Endothelial cell of umbilical vein (primary cell): Measurements from ENCODE around the gene PUS1. TPM values are rescaled to one million over a fixed set of nuclear protein-coding genes. Genes with fewer than 3 reads are reported as not detected.

Experiments used
- BruUV-seq: library from RNA; stranded (reverse); fragments of 400-500 nt; replicated peaks from 2 replicates; lab custom pipeline; 2021; lab: Mats Ljungman, UMichigan
- CTCF ChIA-PET: fragments of 300-600, 350-600 bp; sonication (Branson Sonifier 250); formaldehyde crosslinking; loops from one replicate; lab custom pipeline; 2021; ENCODE audit warnings: antibody characterized with exemption, inconsistent platforms; lab: Charles Lee
- POLR2A ChIA-PET: fragments of 300-600, 350-600 bp; sonication (Branson Sonifier 250); formaldehyde crosslinking; loops from one replicate; lab custom pipeline; 2021; ENCODE audit warnings: antibody characterized with exemption, inconsistent platforms; lab: Charles Lee
- DNase-seq: peaks from one replicate; pipeline ENCODE4 v3.0.0-alpha.2; 2011; ENCODE audit warnings: low read depth, low spot score
- FAIRE-seq: peaks from 2 replicates; lab custom pipeline; 2011; peaks lifted over from hg19 to GRCh38; lab: Jason Lieb, UNC
- H2AFZ ChIP-seq: 2 replicates; pipeline ENCODE4 v1.6.0; 2012; ENCODE audit warnings: low read depth, low read length, control low read depth, inconsistent platforms
- H3K27ac ChIP-seq: 2 replicates; pipeline ENCODE4 v1.5.1; 2011; ENCODE audit warnings: low read depth, mild to moderate bottlenecking, control low read depth, low read length, moderate library complexity; ENCODE audit not compliant: insufficient read depth
- H3K27me3 ChIP-seq, 2 experiments: 2 replicates each; pipeline versions ENCODE4 v1.6.0 to v1.6.1; 2011; ENCODE audit warnings: low read length in 2 of 2, mixed read lengths in 1 of 2; ENCODE audit not compliant: control insufficient read depth in 2 of 2, insufficient read depth in 2 of 2
- H3K36me3 ChIP-seq, 2 experiments: 2 replicates in 1 of 2; 3 replicates in 1 of 2; pipeline ENCODE4 v1.5.1; 2011; ENCODE audit warnings: low read length in 2 of 2, mild to moderate bottlenecking in 1 of 2, moderate library complexity in 1 of 2; ENCODE audit not compliant: control insufficient read depth in 2 of 2, insufficient read depth in 2 of 2; ENCODE audit errors: extremely low read depth in 1 of 2
- H3K4me1 ChIP-seq: 3 replicates; pipeline ENCODE4 v1.5.1; 2011; ENCODE audit warnings: mild to moderate bottlenecking, low read length; ENCODE audit not compliant: control insufficient read depth, insufficient read depth; ENCODE audit errors: extremely low read depth
- H3K4me2 ChIP-seq: 2 replicates; pipeline ENCODE4 v1.6.1; 2011; ENCODE audit warnings: low read length, control low read depth, mixed read lengths; ENCODE audit not compliant: insufficient read depth
- H3K4me3 ChIP-seq, 3 experiments: fragments of 200-600 bp in 1 of 3; sonication (generic), shearing (Covaris generic) in 1 of 3; replicated peaks in 1 of 3; 2 replicates each; pipeline ENCODE4 v1.5.1; 2011 to 2016; ENCODE audit warnings: control low read depth in 3 of 3, low read length in 3 of 3, mild to moderate bottlenecking in 2 of 3, inconsistent platforms in 1 of 3, low read depth in 1 of 3, moderate library complexity in 1 of 3; ENCODE audit not compliant: insufficient read depth in 1 of 3
- H3K79me2 ChIP-seq: 2 replicates; pipeline ENCODE4 v1.6.0; 2012; ENCODE audit warnings: low read length, inconsistent platforms; ENCODE audit not compliant: control insufficient read depth, insufficient read depth
- H3K9ac ChIP-seq: replicated peaks from 2 replicates; pipeline ENCODE3; 2011; ENCODE audit warnings: low read length, control low read depth; ENCODE audit not compliant: insufficient read depth; ENCODE audit errors: extremely low read depth
- H3K9me1 ChIP-seq: replicated peaks from 3 replicates; pipeline ENCODE4 v1.6.0; 2011; ENCODE audit warnings: mild to moderate bottlenecking, low read length; ENCODE audit not compliant: control insufficient read depth, insufficient read depth; ENCODE audit errors: extremely low read depth
- H3K9me3 ChIP-seq: replicated peaks from 2 replicates; pipeline ENCODE4 v1.5.1; 2012; ENCODE audit warnings: low read length, inconsistent platforms; ENCODE audit not compliant: control insufficient read depth, insufficient read depth
- H4K20me1 ChIP-seq: replicated peaks from 2 replicates; pipeline ENCODE3; 2011; ENCODE audit warnings: mild to moderate bottlenecking, low read length; ENCODE audit not compliant: control insufficient read depth, insufficient read depth; ENCODE audit errors: extremely low read depth
- POLR2A ChIP-seq: IDR thresholded peaks from 2 replicates; pipeline ENCODE4 v1.6.1; 2012; ENCODE audit warnings: low read depth, mild to moderate bottlenecking, control low read depth, low read length
- POLR2AphosphoS5 ChIP-seq: IDR thresholded peaks from 2 replicates; pipeline ENCODE4 v1.6.1; 2012; ENCODE audit warnings: low read depth, mild to moderate bottlenecking, control low read depth, low read length, moderate library complexity; ENCODE audit not compliant: insufficient read depth
- dilution Hi-C: fragments of 300-500 bp; cut with MboI; formaldehyde crosslinking; loops from one replicate; pipeline ENCODE4 v1.15.0; 2019; ENCODE audit warnings: low sequenced_read_pairs; ENCODE audit not compliant: extremely low pct_ligation_motif_present
- intact Hi-C: fragments of 100-400 bp; cut with micrococcal nuclease; formaldehyde crosslinking; loops from one replicate; pipeline ENCODE4 v1.10.0; 2022
- polyA plus RNA-seq, 4 experiments: library from polyadenylated mRNA; depleted of rRNA in 3 of 4; stranded (reverse) in 3 of 4; unstranded in 1 of 4; fragments of >200 nt; gene quantifications; 2 replicates each; pipeline versions ENCODE4 v1.2.1 to v1.2.3, GENCODE V29; 2011 to 2012; ENCODE audit warnings: missing spikeins in 1 of 4
- total RNA-seq: library from RNA; stranded (reverse); gene quantifications from 2 replicates; pipeline ENCODE4 v1.2.3, GENCODE V29; 2021
- TF ChIP-seq, protein P1 (sequence below), 2 donors: IDR thresholded peaks; 1 replicate in 1 of 2; 2 replicates in 1 of 2; pipeline ENCODE4 v1.5.1; 2011; ENCODE audit warnings: low read length in 2 of 2, mild to moderate bottlenecking in 2 of 2, moderate library complexity in 2 of 2, control low read depth in 1 of 2, inconsistent platforms in 1 of 2, low read depth in 1 of 2; ENCODE audit not compliant: insufficient read depth in 1 of 2; ENCODE audit errors: extremely low read depth in 1 of 2
- TF ChIP-seq, protein P2 (sequence below): IDR thresholded peaks from 2 replicates; pipeline ENCODE4 v1.6.1; 2011; ENCODE audit not compliant: insufficient read depth, insufficient read length

The PUS1 gene
- total and polyA plus RNA-seq, 2 donors (not counting 3 experiments of a cell fraction or from before 2014, with no cell fraction given), result 33.9 to 52.2 TPM

DNA sequence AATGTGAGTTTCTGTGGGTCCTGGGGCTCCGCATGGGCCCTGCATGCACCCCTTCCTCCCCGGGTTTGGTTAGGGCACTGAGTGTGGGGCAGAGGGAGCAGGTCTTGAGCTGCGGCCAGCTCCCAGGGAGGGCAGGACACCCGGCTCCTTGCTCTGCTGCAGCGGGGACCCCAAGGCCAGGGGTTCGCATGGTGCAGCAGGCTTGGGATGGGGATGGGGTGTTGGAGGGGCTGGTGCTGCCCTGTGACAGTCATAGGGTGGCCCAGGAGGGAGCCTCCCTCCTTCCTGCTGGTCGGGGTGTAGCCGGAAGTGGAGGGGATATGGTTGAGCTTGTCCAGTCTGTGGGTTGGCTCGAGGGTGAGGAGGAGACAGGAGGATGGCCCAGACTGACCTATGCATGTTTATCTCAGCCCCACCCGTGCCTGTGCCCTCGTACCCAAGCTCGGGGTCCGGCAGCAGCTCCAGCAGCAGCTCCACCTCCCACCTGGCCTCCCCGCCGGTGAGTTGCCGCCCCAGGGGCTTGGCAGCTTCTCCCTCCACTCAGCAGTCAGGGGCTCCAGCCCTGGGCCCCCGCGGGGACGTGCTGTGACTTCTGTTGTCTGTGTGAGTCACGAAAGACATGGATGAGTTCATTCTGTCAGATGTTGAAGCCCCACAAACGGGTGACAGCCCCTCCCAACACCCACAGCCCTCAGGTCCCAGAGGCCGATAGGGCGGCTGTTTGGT lies 18.6 kb upstream of the PUS1 start:
- DNase-seq (no peak), FAIRE-seq (no peak)
- Histone ChIP-seq H3K36me3 (peaks cover 13 to 38% of the 10 kb centered on the region in 2 experiments), H3K9ac (no peak overlapping the region), H3K4me2 (no peak overlapping the region), H3K9me1 (no peaks in the 10 kb centered on the region), H3K4me3 (no peak overlapping the region), H3K27me3 (no peaks in the 10 kb centered on the region), H2AFZ (no peak overlapping the region), H4K20me1 (no peaks in the 10 kb centered on the region), H3K79me2 (no peaks in the 10 kb centered on the region), H3K9me3 (no peaks in the 10 kb centered on the region), H3K27ac (no peak overlapping the region), H3K4me1 (peaks cover 12% of the 10 kb centered on the region)
- intact Hi-C loops (no loop called here), dilution Hi-C loops (no loop called here)
- ChIA-PET POLR2A (no interaction called here), CTCF (no interaction called here)
- TF ChIP-seq, protein P1, sequence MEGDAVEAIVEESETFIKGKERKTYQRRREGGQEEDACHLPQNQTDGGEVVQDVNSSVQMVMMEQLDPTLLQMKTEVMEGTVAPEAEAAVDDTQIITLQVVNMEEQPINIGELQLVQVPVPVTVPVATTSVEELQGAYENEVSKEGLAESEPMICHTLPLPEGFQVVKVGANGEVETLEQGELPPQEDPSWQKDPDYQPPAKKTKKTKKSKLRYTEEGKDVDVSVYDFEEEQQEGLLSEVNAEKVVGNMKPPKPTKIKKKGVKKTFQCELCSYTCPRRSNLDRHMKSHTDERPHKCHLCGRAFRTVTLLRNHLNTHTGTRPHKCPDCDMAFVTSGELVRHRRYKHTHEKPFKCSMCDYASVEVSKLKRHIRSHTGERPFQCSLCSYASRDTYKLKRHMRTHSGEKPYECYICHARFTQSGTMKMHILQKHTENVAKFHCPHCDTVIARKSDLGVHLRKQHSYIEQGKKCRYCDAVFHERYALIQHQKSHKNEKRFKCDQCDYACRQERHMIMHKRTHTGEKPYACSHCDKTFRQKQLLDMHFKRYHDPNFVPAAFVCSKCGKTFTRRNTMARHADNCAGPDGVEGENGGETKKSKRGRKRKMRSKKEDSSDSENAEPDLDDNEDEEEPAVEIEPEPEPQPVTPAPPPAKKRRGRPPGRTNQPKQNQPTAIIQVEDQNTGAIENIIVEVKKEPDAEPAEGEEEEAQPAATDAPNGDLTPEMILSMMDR (IDR thresholded peaks at IDR 0.05; ENCODE audit: extremely low read depth in 1 of 2, insufficient read depth in 1 of 2, low read depth in 1 of 2, low read length in 2 of 2), result no peak
- TF ChIP-seq, protein P2, sequence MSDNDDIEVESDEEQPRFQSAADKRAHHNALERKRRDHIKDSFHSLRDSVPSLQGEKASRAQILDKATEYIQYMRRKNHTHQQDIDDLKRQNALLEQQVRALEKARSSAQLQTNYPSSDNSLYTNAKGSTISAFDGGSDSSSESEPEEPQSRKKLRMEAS, result no peak
- TF ChIP-seq POLR2AphosphoS5 (no peak), POLR2A (no peak)
- no TSS peak for BruUV-seq
